ENCODE results near the gene SLC22A14.
A peak's percentile ranks its signal among the peaks of the same experiment; 100 is the strongest.
"Not testable (repeated sequence)": the region's sequence is repeated elsewhere in the genome, so short reads cannot be mapped to it uniquely, and the experiment has no call there.

Gene SLC22A14, protein sequence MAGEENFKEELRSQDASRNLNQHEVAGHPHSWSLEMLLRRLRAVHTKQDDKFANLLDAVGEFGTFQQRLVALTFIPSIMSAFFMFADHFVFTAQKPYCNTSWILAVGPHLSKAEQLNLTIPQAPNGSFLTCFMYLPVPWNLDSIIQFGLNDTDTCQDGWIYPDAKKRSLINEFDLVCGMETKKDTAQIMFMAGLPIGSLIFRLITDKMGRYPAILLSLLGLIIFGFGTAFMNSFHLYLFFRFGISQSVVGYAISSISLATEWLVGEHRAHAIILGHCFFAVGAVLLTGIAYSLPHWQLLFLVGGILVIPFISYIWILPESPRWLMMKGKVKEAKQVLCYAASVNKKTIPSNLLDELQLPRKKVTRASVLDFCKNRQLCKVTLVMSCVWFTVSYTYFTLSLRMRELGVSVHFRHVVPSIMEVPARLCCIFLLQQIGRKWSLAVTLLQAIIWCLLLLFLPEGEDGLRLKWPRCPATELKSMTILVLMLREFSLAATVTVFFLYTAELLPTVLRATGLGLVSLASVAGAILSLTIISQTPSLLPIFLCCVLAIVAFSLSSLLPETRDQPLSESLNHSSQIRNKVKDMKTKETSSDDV

DNA sequence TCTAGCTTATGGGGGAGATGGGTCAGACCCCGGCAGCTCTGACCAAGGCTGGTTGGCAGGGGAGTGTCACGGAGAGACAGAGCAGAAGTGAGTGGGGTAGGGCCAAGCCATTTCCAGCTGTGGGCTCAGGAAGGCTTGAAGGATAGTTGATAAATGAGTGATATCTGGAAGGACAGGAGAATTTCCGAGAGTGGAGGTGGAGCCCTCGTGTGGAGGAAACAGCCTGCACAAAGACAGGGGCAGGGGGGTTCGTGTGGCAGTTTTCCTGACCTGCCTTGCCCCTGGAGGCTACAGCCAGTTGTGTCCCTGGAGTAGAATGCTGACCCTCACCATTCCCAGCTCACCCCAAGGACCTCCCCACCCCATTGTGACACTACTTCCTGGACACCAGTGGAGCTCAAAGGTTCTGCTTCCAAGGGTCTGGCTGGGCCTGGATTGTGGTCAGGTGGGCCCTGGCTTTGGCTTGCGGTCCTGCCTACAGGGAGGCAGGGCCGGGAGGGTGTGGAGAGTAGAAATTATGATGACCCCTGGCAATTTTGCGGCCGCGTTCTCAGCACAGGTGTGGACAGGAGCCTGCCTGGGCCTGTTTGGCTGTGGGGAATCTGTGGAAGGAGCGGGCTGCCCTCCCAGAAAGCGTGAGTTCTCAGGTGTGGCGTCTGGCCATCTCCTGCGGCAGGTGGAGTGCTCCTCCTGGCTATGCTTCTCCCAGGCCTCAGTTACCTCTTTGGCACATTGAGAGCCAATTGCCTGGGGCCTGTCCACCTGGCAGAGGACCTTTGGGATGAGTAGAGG lies at the start of gene SLC22A14:
SLC22A14 (plus strand) TSS at position 400 of the 792 bp plus-strand sequence. CDS start 23,733 bp downstream, outside the sequence.
- no peak within 1 kb of the TSS for H3K27ac ChIP-seq
- TF ChIP-seq, protein P1, sequence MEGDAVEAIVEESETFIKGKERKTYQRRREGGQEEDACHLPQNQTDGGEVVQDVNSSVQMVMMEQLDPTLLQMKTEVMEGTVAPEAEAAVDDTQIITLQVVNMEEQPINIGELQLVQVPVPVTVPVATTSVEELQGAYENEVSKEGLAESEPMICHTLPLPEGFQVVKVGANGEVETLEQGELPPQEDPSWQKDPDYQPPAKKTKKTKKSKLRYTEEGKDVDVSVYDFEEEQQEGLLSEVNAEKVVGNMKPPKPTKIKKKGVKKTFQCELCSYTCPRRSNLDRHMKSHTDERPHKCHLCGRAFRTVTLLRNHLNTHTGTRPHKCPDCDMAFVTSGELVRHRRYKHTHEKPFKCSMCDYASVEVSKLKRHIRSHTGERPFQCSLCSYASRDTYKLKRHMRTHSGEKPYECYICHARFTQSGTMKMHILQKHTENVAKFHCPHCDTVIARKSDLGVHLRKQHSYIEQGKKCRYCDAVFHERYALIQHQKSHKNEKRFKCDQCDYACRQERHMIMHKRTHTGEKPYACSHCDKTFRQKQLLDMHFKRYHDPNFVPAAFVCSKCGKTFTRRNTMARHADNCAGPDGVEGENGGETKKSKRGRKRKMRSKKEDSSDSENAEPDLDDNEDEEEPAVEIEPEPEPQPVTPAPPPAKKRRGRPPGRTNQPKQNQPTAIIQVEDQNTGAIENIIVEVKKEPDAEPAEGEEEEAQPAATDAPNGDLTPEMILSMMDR (conservative IDR thresholded peaks at IDR 0.05): no peak; the same call in 1 of the 2 replicates
- no peak for TF ChIP-seq ZFX (IDR thresholded peaks at IDR 0.05)

DNA sequence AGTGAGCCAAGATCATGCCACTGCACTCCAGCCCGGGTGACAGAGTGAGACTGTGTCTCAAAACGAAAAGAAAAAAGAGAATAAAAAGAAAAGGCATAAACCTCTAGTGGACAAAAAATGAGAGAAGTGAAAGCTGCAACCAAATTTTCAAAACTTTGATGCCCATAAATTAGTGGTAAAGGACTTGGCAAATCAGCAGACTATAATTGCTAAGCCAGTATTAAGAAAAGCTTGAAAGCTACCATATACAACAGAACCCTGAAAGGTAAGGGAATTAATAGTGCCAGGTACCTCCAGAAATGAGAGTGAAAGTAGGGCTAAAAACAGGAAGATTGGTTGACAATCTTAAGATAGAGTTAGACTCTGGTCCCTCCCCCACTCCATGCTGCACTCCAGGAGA lies 49.4 kb upstream of the SLC22A14 start:
- TF ChIP-seq, protein P1 (conservative IDR thresholded peaks at IDR 0.05): no peak
- TF ChIP-seq ZFX (IDR thresholded peaks at IDR 0.05): no peak
- no peak overlapping the region for H3K27ac ChIP-seq

DNA sequence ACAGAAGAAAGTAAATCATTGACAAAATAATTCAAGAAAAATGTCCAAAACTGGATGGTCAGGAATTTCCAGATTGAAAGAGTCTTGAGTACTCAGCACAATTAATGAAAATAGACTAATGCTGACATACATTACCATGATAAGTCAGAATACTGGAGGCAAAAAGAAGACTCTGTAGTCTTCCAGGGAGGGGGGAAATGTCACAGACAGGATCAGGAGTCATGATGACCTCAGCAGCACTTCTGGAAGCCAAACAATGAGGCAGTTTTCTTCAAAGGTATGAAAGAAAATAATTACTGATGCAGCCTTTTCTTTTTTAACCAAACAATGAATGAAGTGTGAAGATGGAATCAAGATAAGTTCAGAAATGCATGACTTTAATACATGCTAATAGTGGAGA lies 46.6 kb upstream of the SLC22A14 start:
- H3K27ac ChIP-seq: no peak overlapping the region
- TF ChIP-seq, protein P1 (conservative IDR thresholded peaks at IDR 0.05): no peak

DNA sequence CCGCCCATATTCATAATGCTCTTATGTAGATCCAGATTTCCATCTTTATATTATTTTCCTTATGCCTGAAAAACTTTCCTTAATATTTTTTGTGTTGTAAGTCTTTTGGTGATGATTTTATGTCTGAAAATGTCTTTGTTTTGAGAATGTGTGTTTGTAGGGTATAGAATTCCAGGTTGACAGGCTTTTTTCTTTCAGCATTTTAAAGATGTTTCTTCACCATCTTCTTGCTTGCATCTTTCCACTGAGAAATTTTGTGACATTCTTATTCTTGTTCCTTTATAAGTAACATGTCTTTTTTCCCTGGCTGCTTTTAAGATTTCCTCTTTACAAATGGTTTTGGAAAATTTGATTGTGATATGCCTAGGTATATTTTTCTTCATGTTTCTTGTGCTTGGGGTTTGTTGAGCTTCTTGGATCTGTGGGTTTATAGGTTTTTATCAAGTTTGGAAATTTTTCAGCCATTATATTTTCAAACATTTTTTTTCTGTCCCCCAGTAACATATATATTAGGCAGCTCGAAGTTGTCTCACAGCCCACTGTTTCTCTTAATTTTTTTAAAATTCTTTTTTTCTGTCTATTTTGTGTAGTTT lies 43.6 kb upstream of the SLC22A14 start:
- TF ChIP-seq, protein P1 (conservative IDR thresholded peaks at IDR 0.05): no peak
- no peak for TF ChIP-seq ZFX (IDR thresholded peaks at IDR 0.05)
- no peak overlapping the region for H3K27ac ChIP-seq

DNA sequence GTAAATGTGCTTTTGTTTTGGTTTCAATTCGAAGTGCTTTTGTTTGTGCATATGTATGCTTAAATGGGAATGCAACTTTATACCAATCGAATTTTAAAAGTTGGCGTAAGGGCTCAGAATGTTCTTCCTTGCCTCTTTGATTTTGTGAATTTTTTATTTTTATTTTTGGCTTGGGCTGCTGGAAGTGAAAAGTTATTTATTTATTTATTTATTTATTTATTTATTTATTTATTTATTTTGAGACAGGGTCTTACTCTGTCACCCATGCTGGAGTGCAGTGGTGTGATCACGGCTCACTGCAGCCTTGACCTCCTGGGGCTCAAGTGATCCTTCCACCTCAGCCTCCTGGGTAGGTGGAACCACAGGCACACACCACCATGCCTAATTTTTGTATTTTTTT lies 39.3 kb upstream of the SLC22A14 start:
- H3K27ac ChIP-seq: not testable (repeated sequence)

DNA sequence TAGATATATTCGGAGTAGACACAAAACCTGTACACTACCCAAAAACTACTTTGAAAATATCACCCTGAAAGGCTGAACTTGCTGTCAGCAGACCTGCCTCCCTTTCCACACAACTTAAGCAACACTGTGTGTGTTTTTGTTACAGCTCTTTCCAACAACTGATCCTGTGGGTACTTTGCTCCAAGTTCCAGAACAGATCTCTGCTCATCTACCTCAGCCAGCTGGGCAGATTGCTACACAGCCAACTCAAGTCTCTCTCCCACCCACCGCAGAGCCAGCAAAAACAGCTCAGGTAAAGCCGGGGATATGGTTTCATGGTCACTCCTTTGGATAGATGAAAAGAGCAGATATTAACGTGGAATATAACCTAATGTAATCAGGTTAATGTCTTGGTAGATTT lies 36.2 kb upstream of the SLC22A14 start:
- H3K27ac ChIP-seq: no peak overlapping the region
- TF ChIP-seq, protein P1 (conservative IDR thresholded peaks at IDR 0.05): no peak
- no peak for TF ChIP-seq ZFX (IDR thresholded peaks at IDR 0.05)

DNA sequence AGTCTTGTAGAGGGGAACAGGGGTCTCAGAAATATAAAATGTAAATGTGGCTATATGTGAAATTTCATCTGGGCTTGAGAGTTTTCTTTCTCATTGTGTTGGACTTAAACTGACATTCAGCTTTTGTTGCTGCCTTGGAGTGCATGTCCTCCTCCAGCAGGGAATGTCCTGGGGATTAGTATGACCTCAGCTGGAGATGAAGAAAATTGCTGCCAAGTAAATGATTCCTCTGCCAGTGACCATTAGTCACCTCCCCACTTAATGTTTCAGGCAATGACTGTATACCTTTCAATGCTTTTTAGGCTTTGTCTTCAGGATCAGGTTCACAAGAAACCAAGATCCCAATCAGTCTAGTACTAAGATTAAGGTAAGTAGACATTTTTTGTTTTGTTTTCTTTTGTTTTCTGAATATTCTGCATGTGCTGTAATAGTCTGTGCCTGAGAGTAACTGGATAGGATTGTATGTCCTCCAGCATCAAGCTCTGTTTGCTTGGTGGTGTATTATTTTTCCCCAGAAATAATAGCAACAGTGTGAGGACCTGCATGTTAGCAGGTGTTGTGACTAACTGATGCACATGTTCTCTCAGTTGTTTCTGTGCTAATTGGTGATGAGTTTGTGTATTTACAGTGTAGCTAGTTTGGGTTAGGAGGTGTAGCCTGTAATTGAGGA lies 34.6 kb upstream of the SLC22A14 start:
- H3K27ac ChIP-seq: no peak overlapping the region
- TF ChIP-seq ZFX (IDR thresholded peaks at IDR 0.05): no peak
- TF ChIP-seq, protein P1 (conservative IDR thresholded peaks at IDR 0.05): peak; percentile 9

All from C4-2B (cell line).